ENCODE measurements around the gene GPRC5B. TPM values are rescaled to one million over a fixed set of nuclear protein-coding genes. Genes with fewer than 3 reads are reported as not detected.

Gene GPRC5B
- total RNA-seq, 4 donors from 2014 or later, result 10.8 to 44.8 (median 24.0) TPM

DNA sequence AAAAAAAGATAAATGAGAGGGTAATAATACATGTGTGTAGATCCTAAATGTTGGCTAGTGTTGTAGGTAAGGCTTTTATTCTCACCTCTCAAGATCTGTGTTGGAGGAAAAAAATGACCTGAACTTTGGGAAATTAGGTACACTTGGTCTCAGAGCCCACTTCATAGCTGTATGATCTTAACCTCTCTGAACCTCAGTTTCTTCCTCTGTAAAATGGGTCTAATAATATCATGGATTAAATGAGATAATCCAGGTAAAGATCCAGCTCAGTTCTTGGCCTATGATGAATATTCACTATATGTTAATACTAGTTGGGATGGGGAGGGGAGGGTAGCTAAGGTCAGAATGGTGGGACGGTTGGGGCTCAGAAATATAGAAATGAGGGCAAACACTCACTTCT lies 24.3 kb upstream of the GPRC5B start:
- TF ChIP-seq CTCF (IDR thresholded peaks at IDR 0.05; ENCODE audit: low read depth), result no peak

DNA sequence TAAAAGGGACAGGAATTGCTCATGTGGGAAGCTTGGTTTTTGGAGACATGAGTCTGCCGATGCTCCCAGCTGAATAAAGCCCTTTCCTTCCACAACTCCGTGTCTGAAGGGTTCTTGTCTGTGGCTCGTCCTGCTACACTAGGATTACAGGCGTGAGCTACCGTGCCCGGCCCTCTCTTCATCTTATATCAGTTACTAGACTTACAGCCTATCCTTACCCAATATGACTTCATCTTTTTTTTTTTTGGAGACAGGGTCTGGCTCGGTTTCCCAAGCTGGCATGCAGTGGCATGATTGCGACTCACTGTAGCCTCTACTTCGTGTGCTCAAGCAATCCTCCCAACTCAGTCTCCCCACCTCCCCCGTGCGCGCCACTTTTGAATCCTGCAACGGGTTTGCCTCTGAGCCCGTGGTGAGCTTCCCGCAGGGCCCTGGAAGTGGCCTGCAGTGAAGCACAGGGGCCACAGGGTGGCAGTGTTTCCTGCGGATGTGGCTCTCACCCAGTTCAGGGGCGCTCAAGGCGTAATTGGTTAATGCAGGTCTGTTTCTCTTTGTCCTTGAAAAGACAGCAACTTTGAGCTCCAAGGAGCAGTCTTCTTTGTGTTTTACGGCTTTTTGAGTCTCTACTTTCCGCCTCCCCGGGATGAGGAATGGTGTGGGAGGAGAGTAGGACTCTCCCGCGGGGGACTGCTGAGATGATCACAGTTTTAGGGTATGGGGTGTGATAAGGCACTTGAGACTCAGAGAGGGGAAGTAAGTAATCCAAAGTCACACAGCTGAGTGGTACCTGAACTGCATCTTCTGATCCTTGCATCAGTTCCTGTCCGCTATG lies 22.7 kb upstream of the GPRC5B start:
- no peak for TF ChIP-seq CTCF (IDR thresholded peaks at IDR 0.05; ENCODE audit: low read depth)

DNA sequence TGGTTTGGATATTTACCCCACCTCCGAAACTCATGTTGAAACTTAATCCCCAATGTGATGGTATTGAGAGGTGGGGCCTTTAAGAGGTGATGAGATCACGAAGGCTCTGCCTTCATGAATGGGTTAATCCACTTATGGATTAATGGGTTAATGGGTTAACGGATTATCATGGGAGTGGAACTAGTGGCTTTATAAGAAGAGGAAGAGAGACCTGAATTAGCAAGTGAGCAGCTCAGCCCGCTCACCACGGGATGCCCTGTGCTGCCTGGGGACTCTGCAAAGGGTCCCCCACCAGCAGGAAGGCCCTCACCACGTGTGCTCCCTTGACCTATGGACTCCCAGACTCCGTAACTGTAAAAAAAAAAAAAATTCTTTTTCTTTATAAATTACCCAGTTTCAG lies 16.5 kb upstream of the GPRC5B start:
- TF ChIP-seq CTCF (IDR thresholded peaks at IDR 0.05; ENCODE audit: low read depth), result no peak

- TF ChIP-seq CTCF (IDR thresholded peaks at IDR 0.05; ENCODE audit: low read depth), result no peak
Observed at GRCh38 chr16:19899605-19899955, 14.9 kb upstream of the GPRC5B start.

DNA sequence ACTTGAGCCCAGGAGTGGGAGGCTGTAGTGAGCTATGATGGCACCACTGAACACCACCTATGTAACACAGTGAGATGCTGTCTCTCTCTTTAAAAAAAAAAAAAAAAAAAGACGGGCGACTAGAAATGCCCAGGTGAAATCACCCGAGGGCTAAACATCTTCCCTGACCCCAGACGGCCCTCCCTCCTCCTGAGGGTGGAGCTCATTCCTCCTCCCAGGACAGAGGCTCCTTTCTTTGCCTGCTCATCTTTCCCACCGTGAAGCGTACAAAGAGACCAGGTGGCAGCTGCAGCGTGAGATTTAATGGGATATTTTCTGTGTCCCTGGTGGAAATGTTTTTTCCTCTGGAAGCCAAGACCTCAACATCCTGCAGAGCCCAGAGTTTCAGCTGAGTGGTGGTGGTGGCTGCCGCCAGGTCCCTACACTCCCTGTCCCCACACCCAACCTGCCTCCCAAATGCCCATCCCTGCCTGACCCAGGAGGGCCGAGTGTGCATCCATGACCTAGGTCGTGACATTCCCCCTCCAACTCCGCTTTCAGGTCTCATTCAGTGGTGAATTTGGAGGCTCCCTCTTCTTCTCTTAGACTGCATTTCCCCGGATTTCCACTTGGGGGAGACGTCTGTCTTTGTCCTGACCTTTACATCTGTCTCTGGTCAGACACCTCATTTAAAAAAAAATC lies 14.4 kb upstream of the GPRC5B start:
- no peak for TF ChIP-seq CTCF (IDR thresholded peaks at IDR 0.05; ENCODE audit: low read depth)

GRCh38 chr16:19898166-19898565 lies 13.5 kb upstream of the GPRC5B start:
- TF ChIP-seq CTCF (IDR thresholded peaks at IDR 0.05; ENCODE audit: low read depth), result no peak

- TF ChIP-seq CTCF (IDR thresholded peaks at IDR 0.05; ENCODE audit: low read depth), result no peak
Observed at GRCh38 chr16:19896951-19897350, 12.3 kb upstream of the GPRC5B start.
